Testis (tissue), 2 donors: Measurements from ENCODE around the gene DNAJC30.
"Not testable (repeated sequence)": the region's sequence is repeated elsewhere in the genome, so short reads cannot be mapped to it uniquely, and the experiment has no call there.

Experiments used
- CTCF ChIP-seq, 3 experiments: fragments of 450-650 bp in 2 of 3; fragments of 200-600 bp in 1 of 3; sonication (generic) in 1 of 3; IDR thresholded peaks; one replicate each; pipeline ENCODE4 v1.5.1; 2016 to 2019; ENCODE audit warnings: antibody characterized with exemption in 3 of 3, mild to moderate bottlenecking in 2 of 3, moderate library complexity in 1 of 3
- POLR2A ChIP-seq: fragments of 450-650 bp; IDR thresholded peaks from one replicate; pipeline ENCODE4 v1.6.1; 2017; ENCODE audit warnings: antibody characterized with exemption, mild to moderate bottlenecking, moderate library complexity

DNA sequence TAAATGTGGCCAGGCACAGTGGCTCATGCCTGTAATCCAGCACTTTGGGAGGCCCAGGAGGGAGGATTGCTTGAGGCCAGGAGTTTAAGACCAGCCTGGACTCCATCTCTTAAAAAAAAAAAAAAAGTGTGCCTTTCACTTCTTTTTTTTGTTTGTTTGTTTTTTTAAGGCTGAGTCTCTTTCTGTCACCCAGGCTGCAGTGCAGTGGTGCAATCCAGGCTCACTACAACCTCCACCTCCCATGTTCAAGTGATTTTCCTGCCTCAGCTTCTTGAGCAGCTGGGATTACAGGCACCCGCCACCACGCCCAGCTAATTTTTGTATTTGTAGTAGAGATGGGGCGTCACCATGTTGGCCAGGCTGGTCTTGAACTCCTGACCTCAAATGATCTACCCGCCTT lies 38.9 kb upstream of the DNAJC30 start:
- not testable (repeated sequence) for TF ChIP-seq CTCF (IDR thresholded peaks at IDR 0.05); POLR2A
